ENCODE measurements around the gene ING1.
"Not testable (repeated sequence)": the region's sequence is repeated elsewhere in the genome, so short reads cannot be mapped to it uniquely, and the experiment has no call there.

ING1 gene

GRCh38 chr13:110715395-110716246 is 2.1 kb downstream of the ING1 start:
- peak; percentile 87 to 93 for DNase-seq (ENCODE audit: low read depth in 2 of 2)

DNA sequence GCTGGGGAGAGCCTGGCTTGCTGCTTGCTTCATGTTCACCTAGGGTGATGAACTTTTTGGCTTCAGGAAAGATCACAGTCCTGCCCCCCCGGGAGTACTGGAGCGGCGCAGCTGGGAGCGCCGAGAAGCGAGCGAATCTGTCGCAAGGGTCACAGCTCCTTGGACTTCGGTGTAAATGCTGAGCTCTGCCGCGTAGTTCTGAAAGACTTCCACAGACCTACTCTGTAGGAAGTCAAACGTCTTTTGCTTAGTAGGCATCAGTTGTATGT is 2.7 kb downstream of the ING1 start:
- DNase-seq (ENCODE audit: low read depth in 2 of 2) = no peak

- DNase-seq (ENCODE audit: low read depth in 2 of 2) = no peak
Measured at GRCh38 chr13:110719036-110719710, 5.7 kb downstream of the ING1 start.

- no peak for DNase-seq (ENCODE audit: low read depth in 2 of 2)
Measured at GRCh38 chr13:110722971-110723370, 9.5 kb downstream of the ING1 start.

DNA sequence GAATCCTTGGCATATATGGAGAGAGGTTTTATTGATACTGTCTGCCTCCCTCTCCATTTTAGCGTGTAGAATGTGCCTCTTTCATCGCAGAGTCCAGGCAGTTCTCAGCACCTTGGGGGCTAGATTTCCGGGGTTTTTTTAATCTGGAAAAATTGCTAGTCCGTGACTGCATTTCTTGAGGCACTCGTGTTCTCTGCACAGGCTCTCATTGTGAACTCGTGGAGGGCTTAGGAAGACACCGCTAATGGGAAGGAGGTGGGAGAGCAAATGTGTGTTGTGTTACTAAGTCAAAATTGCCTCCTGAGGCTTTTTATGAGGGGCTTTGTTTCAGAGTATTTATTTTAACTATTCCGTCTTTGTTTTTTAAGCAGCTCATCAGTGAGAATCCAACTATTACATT is 10.1 kb downstream of the ING1 start:
- DNase-seq (ENCODE audit: low read depth in 2 of 2) = no peak

DNA sequence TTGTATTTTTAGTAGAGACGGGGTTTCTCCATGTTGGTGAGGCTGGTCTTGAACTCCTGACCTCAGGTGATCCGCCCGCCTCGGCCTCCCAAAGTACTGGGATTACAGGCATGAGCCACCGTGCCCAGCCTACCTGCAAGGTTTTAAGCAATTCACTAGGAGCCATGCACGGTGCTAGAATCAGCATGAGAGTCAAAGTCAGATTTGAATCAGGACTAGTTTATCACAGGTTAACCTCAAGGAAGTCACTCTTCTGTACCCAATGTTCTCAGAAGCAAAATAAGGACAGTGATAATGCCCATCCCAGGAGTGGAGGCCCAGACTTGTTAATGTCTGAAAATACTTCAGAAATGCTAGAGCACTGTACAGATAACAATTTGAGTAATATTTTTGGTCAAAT is 12.7 kb downstream of the ING1 start:
- not testable (repeated sequence) for DNase-seq (ENCODE audit: low read depth in 2 of 2)

- DNase-seq (ENCODE audit: low read depth in 2 of 2) = peak in 1 of 2 donors; percentile 30
Measured at GRCh38 chr13:110726726-110727125, 13.2 kb downstream of the ING1 start.

DNA sequence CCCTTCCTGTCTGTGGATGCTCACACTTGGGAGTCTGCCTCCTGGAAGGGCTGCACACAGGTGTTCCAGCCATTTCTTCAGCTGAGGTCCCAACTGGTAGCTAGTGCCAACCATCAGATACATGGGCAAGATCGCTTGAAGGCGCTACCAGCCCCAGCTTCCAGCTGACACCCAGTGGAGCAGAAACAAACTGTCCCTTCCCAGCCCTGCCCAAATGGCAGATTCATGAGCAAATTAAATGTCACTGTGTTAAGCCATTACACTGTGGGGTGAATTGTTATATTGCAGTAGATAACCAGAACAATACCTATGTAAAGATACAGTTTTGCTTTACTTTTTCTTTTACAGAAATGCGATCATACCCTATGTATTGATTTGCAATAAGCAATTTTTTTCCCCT is 17.6 kb downstream of the ING1 start:
- no peak for DNase-seq (ENCODE audit: low read depth in 2 of 2)

DNA sequence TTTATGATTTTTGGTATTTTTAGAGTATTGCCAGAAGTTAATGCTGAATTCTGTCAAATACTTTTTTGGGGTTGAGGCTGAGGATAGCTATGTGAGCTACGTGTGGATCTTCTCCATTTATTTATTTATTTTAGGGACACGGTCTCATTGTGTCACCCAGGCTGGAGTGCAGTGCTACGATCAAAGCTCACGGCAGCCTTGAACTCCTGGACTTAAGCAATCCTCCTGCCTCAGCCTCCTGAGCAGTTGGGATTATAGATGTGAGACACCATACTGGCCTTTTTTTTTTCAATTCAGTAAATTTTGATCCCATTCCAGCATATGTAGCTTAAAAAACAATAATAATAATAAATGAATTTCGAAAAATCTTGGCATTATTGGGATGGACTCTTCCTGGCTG is 21.1 kb downstream of the ING1 start:
- DNase-seq (ENCODE audit: low read depth in 2 of 2) = no peak

- DNase-seq (ENCODE audit: low read depth in 2 of 2) = no peak
Measured at GRCh38 chr13:110737555-110737954, 24.1 kb downstream of the ING1 start.

DNA sequence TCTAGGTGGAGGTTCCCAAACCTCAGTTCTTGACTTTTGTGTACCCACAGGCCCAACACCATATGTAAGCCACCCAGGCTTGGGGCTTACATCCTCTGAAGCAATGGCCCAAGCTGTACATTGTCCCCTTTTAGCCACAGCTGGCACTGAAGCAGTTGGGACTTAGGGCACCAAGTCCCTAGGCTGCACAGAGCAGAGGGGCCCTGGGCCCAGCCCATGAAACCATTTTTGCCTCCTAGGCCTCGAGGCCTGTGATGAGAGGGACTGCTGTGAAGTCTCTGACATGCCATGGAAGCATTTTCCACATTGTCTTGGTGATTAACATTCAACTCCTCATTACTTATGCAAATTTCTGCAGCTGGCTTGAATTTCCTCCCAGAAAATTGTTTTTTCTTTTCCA is 30.2 kb downstream of the ING1 start:
- DNase-seq (ENCODE audit: low read depth in 2 of 2) = no peak

DNA sequence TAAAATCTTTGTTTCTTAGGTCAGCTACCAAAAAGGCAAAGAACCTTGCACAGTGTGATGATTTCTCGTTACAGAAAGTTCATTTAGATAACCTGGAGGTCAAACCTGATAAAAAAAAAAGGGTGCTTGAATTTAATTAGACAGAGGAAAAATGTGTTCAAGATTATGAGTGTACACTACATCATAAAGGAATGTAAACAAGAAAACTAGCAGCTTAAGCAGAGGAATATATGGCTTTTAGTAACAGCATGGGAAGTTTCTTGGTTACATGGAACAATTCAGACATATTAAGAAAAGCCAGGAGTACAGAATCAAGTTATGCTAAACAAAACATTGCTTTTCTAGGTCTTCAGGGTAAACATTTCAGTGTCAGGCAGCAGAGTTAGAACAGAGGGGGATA is 32.9 kb downstream of the ING1 start:
- no peak for DNase-seq (ENCODE audit: low read depth in 2 of 2)

DNA sequence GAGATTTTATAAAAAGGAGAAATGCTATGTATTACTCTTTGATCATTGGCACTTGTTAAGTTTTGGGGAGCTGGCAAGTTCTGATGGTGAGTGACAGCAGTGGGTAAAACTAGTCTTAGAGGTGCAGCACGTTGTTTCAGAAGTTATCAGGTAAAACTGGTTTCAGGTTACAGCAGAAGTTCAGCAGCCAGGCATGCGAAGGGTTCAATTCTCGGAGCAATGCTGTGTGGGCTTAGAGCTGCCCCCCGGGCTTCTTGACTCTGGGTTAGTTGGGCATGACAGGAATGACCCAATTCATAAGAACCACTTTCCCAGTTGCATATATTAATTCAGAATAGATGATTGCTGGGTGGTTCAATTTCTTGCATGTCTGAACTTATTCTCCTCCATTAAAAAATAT is 34.8 kb downstream of the ING1 start:
- no peak for DNase-seq (ENCODE audit: low read depth in 2 of 2)

GRCh38 chr13:110756219-110756631 is 42.7 kb downstream of the ING1 start:
- DNase-seq (ENCODE audit: low read depth in 2 of 2) = no peak

DNA sequence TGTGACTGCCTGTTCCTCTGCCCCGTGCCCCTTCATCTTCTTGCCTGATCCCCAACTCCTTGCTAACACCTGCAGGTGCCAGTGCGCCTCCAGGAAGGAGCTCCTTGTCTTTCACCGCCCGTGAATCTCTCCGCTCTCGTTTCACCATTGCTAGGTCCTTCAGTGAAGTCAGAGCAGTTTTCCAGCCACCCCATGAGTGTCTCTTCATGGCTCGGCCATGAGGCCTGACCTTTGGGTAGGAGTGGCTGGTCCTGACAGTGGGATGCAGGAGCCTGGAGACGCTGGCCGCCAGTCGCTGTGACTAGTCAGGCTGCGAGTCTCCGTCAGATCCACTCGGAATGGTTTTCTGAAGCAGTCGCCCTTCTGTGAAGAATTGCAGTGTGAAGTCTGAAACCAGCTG is 43.8 kb downstream of the ING1 start:
- no peak for DNase-seq (ENCODE audit: low read depth in 2 of 2)

DNA sequence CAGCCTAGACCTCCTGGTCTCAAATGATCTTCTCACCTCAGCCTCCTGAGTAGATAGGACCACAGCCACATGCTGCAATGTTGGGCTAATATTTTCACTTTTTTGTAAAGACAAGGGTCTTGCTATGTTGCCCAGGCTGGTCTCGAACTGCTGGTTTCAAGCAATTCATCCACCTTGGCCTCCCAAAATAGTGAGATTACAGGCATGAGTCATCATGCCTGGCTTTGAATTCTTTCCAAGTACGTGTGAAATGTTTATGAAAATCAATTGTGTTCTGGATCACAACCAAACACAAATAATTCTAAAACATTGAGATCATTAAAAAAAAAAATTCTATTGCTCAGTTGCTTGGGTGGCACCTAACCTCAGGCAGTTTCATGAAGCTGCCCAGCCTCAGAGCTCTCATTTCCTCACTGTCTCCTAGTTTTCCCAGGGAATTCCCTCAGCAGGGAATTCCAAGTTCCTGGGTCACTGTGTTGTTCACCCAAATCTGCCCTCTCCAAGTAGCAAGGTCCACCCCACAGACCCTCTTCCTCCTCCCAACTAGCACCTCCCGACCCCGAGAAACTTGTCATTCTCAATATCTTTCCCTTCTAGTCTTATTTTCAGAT is 44.8 kb downstream of the ING1 start:
- no peak for DNase-seq (ENCODE audit: low read depth in 2 of 2)

- no peak for DNase-seq (ENCODE audit: low read depth in 2 of 2)
Measured at GRCh38 chr13:110759710-110760109, 46.2 kb downstream of the ING1 start.

DNA sequence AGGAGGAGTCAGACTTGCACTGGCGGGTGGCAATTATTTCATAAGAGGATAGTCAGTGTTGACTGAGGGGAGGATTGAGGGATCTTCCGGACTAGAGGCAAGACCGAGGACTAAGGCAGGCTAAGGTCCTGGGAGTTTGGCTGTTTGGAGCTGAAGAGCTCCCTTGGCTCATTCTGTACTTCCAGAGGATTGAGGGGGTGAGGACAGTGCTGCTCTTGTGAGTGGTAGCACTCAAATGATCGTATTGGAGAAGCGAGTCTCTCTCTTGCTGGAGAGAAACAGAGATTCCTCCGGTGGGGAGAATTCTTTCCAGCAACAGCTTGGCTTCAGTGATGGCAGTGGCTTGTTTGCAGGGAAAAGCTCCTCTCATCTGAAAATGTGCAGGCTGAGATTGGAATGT is 47.1 kb downstream of the ING1 start:
- DNase-seq (ENCODE audit: low read depth in 2 of 2) = no peak

GRCh38 chr13:110766671-110767430 is 53.4 kb downstream of the ING1 start:
- no peak for DNase-seq (ENCODE audit: low read depth in 2 of 2)

GRCh38 chr13:110767476-110767875 is 54.0 kb downstream of the ING1 start:
- DNase-seq (ENCODE audit: low read depth in 2 of 2) = no peak

- DNase-seq (ENCODE audit: low read depth in 2 of 2) = no peak
Measured at GRCh38 chr13:110769097-110769496, 55.6 kb downstream of the ING1 start.

GRCh38 chr13:110770678-110771077 is 57.2 kb downstream of the ING1 start:
- no peak for DNase-seq (ENCODE audit: low read depth in 2 of 2)

All from stimulated activated CD8-positive, alpha-beta memory T cell treated with anti-CD3 and anti-CD28 coated beads, Interleukin-2, amount 100 ng/mL, for 1 hour (primary cell).